Measurements from ENCODE around the gene USP4. TPM values are rescaled to one million over a fixed set of nuclear protein-coding genes. Genes with fewer than 3 reads are reported as not detected.

USP4 gene, protein sequence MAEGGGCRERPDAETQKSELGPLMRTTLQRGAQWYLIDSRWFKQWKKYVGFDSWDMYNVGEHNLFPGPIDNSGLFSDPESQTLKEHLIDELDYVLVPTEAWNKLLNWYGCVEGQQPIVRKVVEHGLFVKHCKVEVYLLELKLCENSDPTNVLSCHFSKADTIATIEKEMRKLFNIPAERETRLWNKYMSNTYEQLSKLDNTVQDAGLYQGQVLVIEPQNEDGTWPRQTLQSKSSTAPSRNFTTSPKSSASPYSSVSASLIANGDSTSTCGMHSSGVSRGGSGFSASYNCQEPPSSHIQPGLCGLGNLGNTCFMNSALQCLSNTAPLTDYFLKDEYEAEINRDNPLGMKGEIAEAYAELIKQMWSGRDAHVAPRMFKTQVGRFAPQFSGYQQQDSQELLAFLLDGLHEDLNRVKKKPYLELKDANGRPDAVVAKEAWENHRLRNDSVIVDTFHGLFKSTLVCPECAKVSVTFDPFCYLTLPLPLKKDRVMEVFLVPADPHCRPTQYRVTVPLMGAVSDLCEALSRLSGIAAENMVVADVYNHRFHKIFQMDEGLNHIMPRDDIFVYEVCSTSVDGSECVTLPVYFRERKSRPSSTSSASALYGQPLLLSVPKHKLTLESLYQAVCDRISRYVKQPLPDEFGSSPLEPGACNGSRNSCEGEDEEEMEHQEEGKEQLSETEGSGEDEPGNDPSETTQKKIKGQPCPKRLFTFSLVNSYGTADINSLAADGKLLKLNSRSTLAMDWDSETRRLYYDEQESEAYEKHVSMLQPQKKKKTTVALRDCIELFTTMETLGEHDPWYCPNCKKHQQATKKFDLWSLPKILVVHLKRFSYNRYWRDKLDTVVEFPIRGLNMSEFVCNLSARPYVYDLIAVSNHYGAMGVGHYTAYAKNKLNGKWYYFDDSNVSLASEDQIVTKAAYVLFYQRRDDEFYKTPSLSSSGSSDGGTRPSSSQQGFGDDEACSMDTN
- total RNA-seq, result 15.4 and 21.3 TPM in 2 replicates

DNA sequence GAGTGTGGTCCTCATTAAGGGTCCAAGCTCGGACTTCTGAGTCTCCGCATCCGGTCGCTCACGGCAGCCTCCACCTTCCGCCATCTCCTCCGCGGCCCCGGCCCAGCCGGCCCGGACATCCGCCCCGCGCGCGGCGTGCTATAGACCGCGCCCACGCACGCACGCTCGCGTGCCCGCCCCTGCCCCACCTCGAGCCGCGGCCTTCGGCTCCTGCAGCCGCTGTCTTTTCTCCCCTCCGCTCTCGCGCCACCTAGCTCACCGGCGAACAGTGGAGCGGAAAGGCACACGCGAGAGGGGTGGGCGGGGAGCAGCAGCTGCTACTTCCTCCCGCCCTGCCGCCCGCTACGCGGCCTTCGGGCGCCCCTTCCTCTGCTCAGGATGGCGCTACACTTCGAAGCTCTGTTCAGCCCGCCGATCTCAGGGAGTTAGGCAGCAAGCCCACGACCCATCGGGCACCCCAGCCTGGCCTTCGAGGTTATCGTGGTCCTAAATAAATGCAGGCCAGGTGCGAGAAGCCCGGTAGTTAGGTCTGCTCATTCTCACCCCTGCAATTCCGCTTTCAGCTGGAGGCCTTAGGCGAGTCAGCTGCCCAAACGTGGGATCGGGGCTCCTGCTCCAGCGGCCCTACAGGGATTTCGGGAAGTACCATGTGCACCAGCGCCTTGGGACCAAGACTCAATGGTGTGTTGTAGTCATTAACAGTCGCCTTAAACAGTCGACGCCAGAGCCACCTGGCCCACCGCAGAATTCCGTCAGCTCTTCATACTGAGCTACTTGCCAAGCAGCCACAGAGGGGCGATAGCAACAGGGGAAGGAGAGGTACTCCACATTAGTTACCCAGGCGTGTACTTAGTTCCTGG, at the start of gene USP4:
USP4 (minus strand) TSS at position 113 of the 860 bp plus-strand sequence; CDS start at position 84, 29 bp downstream.

DNA sequence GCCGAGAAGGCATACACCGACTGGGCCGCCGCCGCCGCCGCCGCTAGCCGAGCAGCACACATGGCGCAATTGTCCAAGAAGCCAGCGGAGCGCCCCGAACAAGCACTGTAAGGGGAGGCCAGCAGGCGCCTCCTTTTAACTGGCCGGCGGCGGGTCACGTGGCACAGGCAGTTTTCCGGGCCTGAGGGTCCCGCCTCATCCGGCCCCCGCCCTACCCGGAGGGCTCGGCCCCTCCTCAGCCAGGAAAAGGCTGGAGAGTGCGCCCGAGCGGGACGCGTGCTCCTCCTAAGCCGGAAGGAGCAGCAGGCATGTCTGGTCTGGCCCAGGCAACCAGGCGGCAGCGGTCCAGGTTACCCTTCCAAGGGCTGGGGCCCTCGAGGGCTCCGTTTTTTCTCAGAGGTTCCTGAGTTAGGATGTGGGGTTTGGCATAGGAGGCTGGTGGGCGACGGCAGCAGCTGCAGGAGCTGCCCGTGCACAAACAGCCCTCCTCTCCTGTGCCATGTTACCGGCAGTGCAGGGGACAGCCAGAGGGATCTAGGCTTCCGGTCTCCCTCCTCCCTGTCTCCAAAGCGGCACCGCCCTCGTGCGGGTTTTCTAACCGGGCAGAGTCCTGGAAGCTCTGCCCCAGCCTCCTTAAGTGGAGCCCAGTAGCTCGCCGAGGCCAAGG, 18.5 kb upstream of the USP4 start, which contains the start of gene GPX1:
GPX1 (minus strand) TSS at position 137 of the 667 bp plus-strand sequence; CDS start at position 62, 75 bp downstream.

DNA sequence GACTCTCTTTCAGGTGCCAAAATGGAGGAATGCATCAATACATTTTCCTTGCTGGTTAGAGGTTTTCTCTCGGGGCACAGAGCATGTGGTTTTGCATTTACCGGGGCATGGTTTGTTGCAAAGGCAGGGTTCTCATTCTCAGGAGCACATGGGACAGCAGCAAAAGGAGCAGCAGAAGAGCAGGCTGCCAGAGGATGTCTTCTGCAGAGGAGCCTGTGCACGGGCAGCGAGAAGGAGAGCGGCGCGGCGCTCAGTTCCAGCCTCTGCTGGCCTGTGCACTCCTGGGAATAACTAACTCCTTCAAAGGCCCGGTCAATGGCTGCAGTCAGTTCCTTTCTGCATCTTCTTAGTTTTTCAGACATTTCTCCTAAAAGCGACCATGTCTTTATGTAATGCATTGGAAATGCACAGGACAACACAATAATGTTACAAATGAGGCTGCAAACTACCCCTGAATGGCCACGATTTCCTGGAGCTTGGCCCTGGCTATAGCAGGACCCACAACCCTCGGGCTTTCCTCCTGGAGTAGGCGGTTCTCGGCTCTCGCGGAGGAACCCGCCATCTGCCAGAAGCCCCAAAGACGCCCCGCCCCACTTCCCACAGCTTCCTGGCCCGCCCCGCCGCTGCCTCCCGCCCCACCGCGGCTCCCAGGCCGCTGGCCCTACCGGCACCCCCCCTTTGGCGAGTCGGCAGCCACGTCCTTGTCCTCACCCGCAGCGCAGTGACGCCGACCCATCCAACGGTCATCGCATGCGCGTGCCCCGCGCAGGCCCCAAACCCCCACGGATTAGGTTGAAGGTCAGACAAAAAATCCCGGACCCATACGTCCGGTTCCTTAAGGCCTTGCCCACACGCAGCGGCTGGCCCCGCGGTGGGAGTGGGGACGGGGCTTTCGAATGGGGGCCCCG, 63.1 kb downstream of the USP4 start, which contains the start of gene C3orf62:
C3orf62 (minus strand) TSS at position 758 of the 908 bp plus-strand sequence; CDS start at position 398, 360 bp downstream.

Small RNA genes within 50 kb of the gene (small RNA-seq; reads per million reads assigned to genes)
- gene AC121247.2 (not detected), gene MIR4271 (not detected), gene RF00019 (not detected)

Other genes starting within 250 kb of the USP4 start
- gene QRICH1, start 246.0 kb downstream of the USP4 start, total RNA-seq, result 109 and 145 TPM in 2 replicates
- gene QARS1, start 235.3 kb downstream of the USP4 start, total RNA-seq, result 239 and 293 TPM in 2 replicates
- gene USP19, start 219.2 kb downstream of the USP4 start, total RNA-seq, result 32.0 and 41.1 TPM in 2 replicates
- gene LAMB2, start 207.0 kb downstream of the USP4 start, total RNA-seq, result 193 and 231 TPM in 2 replicates
- 23.1 and 24.6 TPM in 2 replicates for gene CCDC71, start 173.7 kb downstream of the USP4 start, total RNA-seq
- gene KLHDC8B, start 168.5 kb downstream of the USP4 start, total RNA-seq, result 7.6 and 12.5 TPM in 2 replicates
- 1.2 and 1.8 TPM in 2 replicates for gene C3orf62, start 62.8 kb downstream of the USP4 start, total RNA-seq
- gene GPX1, start 18.3 kb upstream of the USP4 start, total RNA-seq, result 203 and 264 TPM in 2 replicates
- gene RHOA, start 71.9 kb upstream of the USP4 start, total RNA-seq, result 535 and 567 TPM in 2 replicates
- gene TCTA, start 72.4 kb upstream of the USP4 start, total RNA-seq, result 17.3 and 17.4 TPM in 2 replicates
- gene AMT, start 82.4 kb upstream of the USP4 start, total RNA-seq, result 0.39 and 0.73 TPM in 2 replicates
- 1.6 and 3.3 TPM in 2 replicates for gene NICN1, start 89.3 kb upstream of the USP4 start, total RNA-seq
- 37.8 and 48.3 TPM in 2 replicates for gene DAG1, start 130.2 kb upstream of the USP4 start, total RNA-seq
- gene BSN, start 214.4 kb upstream of the USP4 start, total RNA-seq, result under 0.01 and 0.20 TPM in 2 replicates

All from subcutaneous preadipocyte (primary cell).